H1 (cell line): Measurements from ENCODE around the gene AFF4. TPM values are rescaled to one million over a fixed set of nuclear protein-coding genes. Genes with fewer than 3 reads are reported as not detected.

Experiments
- CTCF ChIA-PET: fragments of 300-600 bp; sonication (Branson Sonifier 250); formaldehyde crosslinking; loops from one replicate; lab custom pipeline; 2021; ENCODE audit not compliant: partially characterized antibody; lab: Charles Lee
- POLR2A ChIA-PET: fragments of 300-600 bp; sonication (Branson Sonifier 250); formaldehyde crosslinking; loops from one replicate; lab custom pipeline; 2021; ENCODE audit warnings: inconsistent platforms; ENCODE audit not compliant: partially characterized antibody; lab: Charles Lee
- DNase-seq, 2 experiments: peaks; one replicate each; pipeline versions ENCODE4 v3.0.0 to v3.0.0-alpha.2; 2010 to 2022; ENCODE audit warnings: low spot score in 2 of 2, low read depth in 1 of 2, mixed read lengths in 1 of 2
- FAIRE-seq: peaks from 2 replicates; lab custom pipeline; 2011; peaks lifted over from hg19 to GRCh38; lab: Jason Lieb, UNC
- H2AFZ ChIP-seq: 2 replicates; pipeline ENCODE4 v1.8.1; 2012; ENCODE audit warnings: low read length, inconsistent platforms
- H2AK5ac ChIP-seq: 2 replicates; pipeline ENCODE4 v1.6.1; 2013; ENCODE audit warnings: low read depth, low read length
- H2BK120ac ChIP-seq: replicated peaks from 2 replicates; pipeline ENCODE3; 2013; ENCODE audit warnings: low read depth, low read length, inconsistent platforms
- H2BK12ac ChIP-seq: 2 replicates; pipeline ENCODE4 v1.6.1; 2013; ENCODE audit warnings: low read depth, low read length
- H2BK15ac ChIP-seq: 2 replicates; pipeline ENCODE4 v1.6.1; 2013; ENCODE audit warnings: low read length
- H2BK20ac ChIP-seq: 2 replicates; pipeline ENCODE4 v1.6.1; 2013; ENCODE audit warnings: low read length
- H2BK5ac ChIP-seq: 2 replicates; pipeline ENCODE4 v1.6.1; 2013; ENCODE audit warnings: low read depth, low read length
- H3K14ac ChIP-seq: 2 replicates; pipeline ENCODE4 v1.6.1; 2013; ENCODE audit warnings: inconsistent platforms; ENCODE audit not compliant: insufficient read length
- H3K18ac ChIP-seq: 2 replicates; pipeline ENCODE4 v1.6.1; 2013; ENCODE audit warnings: low read length; ENCODE audit errors: extremely low read depth
- H3K23ac ChIP-seq: 2 replicates; pipeline ENCODE4 v1.6.1; 2013; ENCODE audit warnings: inconsistent platforms; ENCODE audit not compliant: insufficient read length
- H3K23me2 ChIP-seq: 2 replicates; pipeline ENCODE4 v1.6.1; 2013; ENCODE audit warnings: low read depth, low read length
- H3K27ac ChIP-seq: 2 replicates; pipeline ENCODE4 v1.6.1; 2011; ENCODE audit warnings: low read depth, low read length, inconsistent platforms
- H3K27me3 ChIP-seq, 4 experiments: replicated peaks in 1 of 4; 1 replicate in 1 of 4; 2 replicates in 3 of 4; pipeline versions ENCODE4 v1.6.1 to v1.8.1; 2011 to 2013; ENCODE audit warnings: low read length in 3 of 4, mild to moderate bottlenecking in 3 of 4, inconsistent platforms in 2 of 4, mixed read lengths in 2 of 4, moderate library complexity in 1 of 4; ENCODE audit not compliant: control insufficient read depth in 3 of 4, insufficient read depth in 3 of 4; ENCODE audit errors: extremely low read depth in 1 of 4
- H3K36me3 ChIP-seq, 4 experiments: 2 replicates each; pipeline versions ENCODE4 v1.6.1 to v1.8.1; 2011 to 2013; ENCODE audit warnings: mild to moderate bottlenecking in 4 of 4, low read length in 3 of 4, moderate library complexity in 2 of 4, control low read depth in 1 of 4, inconsistent platforms in 1 of 4; ENCODE audit not compliant: insufficient read depth in 4 of 4, control insufficient read depth in 2 of 4
- H3K4ac ChIP-seq: replicated peaks from 2 replicates; pipeline ENCODE3; 2013; ENCODE audit warnings: low read length, low read depth, mixed read lengths, inconsistent platforms; ENCODE audit not compliant: insufficient read length
- H3K4me1 ChIP-seq, 4 experiments: replicated peaks in 1 of 4; 1 replicate in 1 of 4; 2 replicates in 3 of 4; pipeline versions ENCODE4 v1.6.1 to v1.8.1; 2011 to 2013; ENCODE audit warnings: low read length in 3 of 4, inconsistent platforms in 2 of 4, mixed read lengths in 1 of 4; ENCODE audit not compliant: insufficient read depth in 4 of 4, control insufficient read depth in 3 of 4
- H3K4me2 ChIP-seq, 2 experiments: 2 replicates each; pipeline versions ENCODE4 v1.6.1 to v1.8.1; 2011 to 2013; ENCODE audit warnings: low read depth in 2 of 2, low read length in 2 of 2, control low read depth in 1 of 2, inconsistent platforms in 1 of 2, mild to moderate bottlenecking in 1 of 2; ENCODE audit not compliant: insufficient read depth in 1 of 2
- H3K4me3 ChIP-seq, 4 experiments: fragments of 200-600, 300-600 bp in 1 of 4; sonication (generic), shearing (Covaris generic), sonication (Bioruptor Twin) in 1 of 4; 2 replicates each; pipeline versions ENCODE4 v1.5.1 to v1.8.1; 2011 to 2016; ENCODE audit warnings: low read length in 4 of 4, low read depth in 3 of 4, control low read depth in 2 of 4, inconsistent platforms in 2 of 4, mild to moderate bottlenecking in 2 of 4, mixed read lengths in 1 of 4, moderate library complexity in 1 of 4; ENCODE audit not compliant: insufficient read depth in 2 of 4; ENCODE audit errors: extremely low read depth in 1 of 4
- H3K56ac ChIP-seq: replicated peaks from 2 replicates; pipeline ENCODE3; 2013; ENCODE audit warnings: low read depth, mild to moderate bottlenecking, mixed read lengths, low read length, inconsistent platforms; ENCODE audit not compliant: insufficient read length
- H3K79me1 ChIP-seq: 2 replicates; pipeline ENCODE4 v1.6.1; 2013; ENCODE audit warnings: low read depth, low read length, control low read depth
- H3K79me2 ChIP-seq, 2 experiments: 2 replicates each; pipeline versions ENCODE4 v1.6.1 to v1.8.1; 2012 to 2013; ENCODE audit warnings: low read length in 2 of 2, mild to moderate bottlenecking in 2 of 2, inconsistent platforms in 1 of 2; ENCODE audit not compliant: insufficient read depth in 2 of 2, control insufficient read depth in 1 of 2
- H3K9ac ChIP-seq, 4 experiments: replicated peaks in 1 of 4; 1 replicate in 1 of 4; 2 replicates in 3 of 4; pipeline versions ENCODE4 v1.6.1 to v1.8.1; 2011 to 2013; ENCODE audit warnings: low read depth in 3 of 4, low read length in 3 of 4, control low read depth in 2 of 4, mild to moderate bottlenecking in 2 of 4, moderate library complexity in 2 of 4, inconsistent platforms in 1 of 4; ENCODE audit errors: extremely low read depth in 1 of 4
- H3K9me3 ChIP-seq, 2 experiments: 2 replicates each; pipeline versions ENCODE4 v1.6.1 to v1.8.1; 2012 to 2013; ENCODE audit warnings: mild to moderate bottlenecking in 2 of 2, moderate library complexity in 2 of 2, control low read depth in 1 of 2, inconsistent platforms in 1 of 2, low read depth in 1 of 2, low read length in 1 of 2, mixed read lengths in 1 of 2; ENCODE audit not compliant: insufficient read depth in 2 of 2
- H4K20me1 ChIP-seq, 2 experiments: replicated peaks in 1 of 2; 2 replicates each; pipeline versions ENCODE3 to v1.8.1; 2011 to 2013; ENCODE audit warnings: inconsistent platforms in 2 of 2, low read length in 2 of 2, mild to moderate bottlenecking in 1 of 2; ENCODE audit not compliant: insufficient read depth in 2 of 2, control insufficient read depth in 1 of 2
- H4K5ac ChIP-seq: 2 replicates; pipeline ENCODE4 v1.6.1; 2013; ENCODE audit warnings: low read length, low read depth, mixed read lengths, inconsistent platforms; ENCODE audit not compliant: insufficient read length
- H4K8ac ChIP-seq: 2 replicates; pipeline ENCODE4 v1.8.0; 2013; ENCODE audit warnings: mild to moderate bottlenecking, moderate library complexity, low read length, inconsistent platforms; ENCODE audit not compliant: insufficient read depth; ENCODE audit errors: extremely low read depth
- H4K91ac ChIP-seq: replicated peaks from 2 replicates; pipeline ENCODE3; 2013; ENCODE audit warnings: low read length, mixed read lengths, inconsistent platforms; ENCODE audit not compliant: insufficient read length
- ASH2L ChIP-seq: fragments of 200-600, 300-600 bp; sonication (generic); IDR thresholded peaks from one replicate; pipeline ENCODE4 v1.7.1; 2017; ENCODE audit warnings: low read length
- CBX8 ChIP-seq: fragments of 300-800, 300-1000 bp; sonication (generic); IDR thresholded peaks from 2 replicates; pipeline ENCODE4 v1.7.1; 2016; ENCODE audit warnings: low read depth, low read length, borderline replicate concordance
- CEBPB ChIP-seq: IDR thresholded peaks from 2 replicates; pipeline ENCODE4 v1.6.1; 2012; ENCODE audit warnings: low read depth, low read length
- CHD2 ChIP-seq: IDR thresholded peaks from 2 replicates; pipeline ENCODE4 v1.6.1; 2012; ENCODE audit warnings: low read length, improper control_type of control experiment
- EGR1 ChIP-seq: IDR thresholded peaks from 2 replicates; pipeline ENCODE4 v1.6.1; 2011; ENCODE audit warnings: low read depth, low read length, borderline replicate concordance
- HDAC6 ChIP-seq: IDR thresholded peaks from one replicate; pipeline ENCODE4 v1.7.1; 2012; ENCODE audit warnings: low read depth, mild to moderate bottlenecking, inconsistent platforms, low read length, moderate library complexity
- KDM1A ChIP-seq: fragments of 200-600, 300-600 bp; sonication (generic); IDR thresholded peaks from 2 replicates; pipeline ENCODE4 v1.7.1; 2016; ENCODE audit warnings: mild to moderate bottlenecking, low read length, borderline replicate concordance
- KDM5A ChIP-seq: fragments of 200-600 bp; IDR thresholded peaks from 2 replicates; pipeline ENCODE4 v1.7.1; 2012; ENCODE audit warnings: mild to moderate bottlenecking, low read length, inconsistent platforms, mixed read lengths
- RNF2 ChIP-seq: fragments of 200-900, 300-1000 bp; sonication (generic); IDR thresholded peaks from 2 replicates; pipeline ENCODE4 v1.7.1; 2016; ENCODE audit warnings: borderline replicate concordance, low read depth, mild to moderate bottlenecking, antibody characterized with exemption, low read length; ENCODE audit not compliant: poor library complexity, severe bottlenecking; ENCODE audit errors: missing control alignments
- RXRA ChIP-seq: IDR thresholded peaks from 2 replicates; pipeline ENCODE4 v1.6.1; 2011; ENCODE audit warnings: low read depth, mild to moderate bottlenecking, low read length, moderate library complexity; ENCODE audit not compliant: insufficient read depth
- SIX5 ChIP-seq: IDR thresholded peaks from 2 replicates; pipeline ENCODE4 v1.6.1; 2011; ENCODE audit warnings: mild to moderate bottlenecking, low read depth, low read length
- WGBS, 2 experiments: shearing (Covaris generic) in 1 of 2; methylation state at CpG; one replicate each; pipeline versions ENCODE4 v1.1.6 to v1.1.7; 2013 to 2015; ENCODE audit warnings: low lambda C conversion rate in 2 of 2, mixed read lengths in 2 of 2, inconsistent platforms in 1 of 2, low coverage in 1 of 2, missing lambda C conversion rate in 1 of 2; ENCODE audit not compliant: insufficient replicate concordance in 2 of 2, insufficient coverage in 1 of 2, insufficient read length in 1 of 2; ENCODE audit errors: extremely low coverage in 1 of 2, missing lambda C conversion rate in 1 of 2; 5-methylcytosine and 5-hydroxymethylcytosine counted together
- polyA plus RNA-seq, 7 experiments: library from polyadenylated mRNA; depleted of rRNA in 3 of 7; stranded (reverse) in 5 of 7; unstranded in 2 of 7; fragments of >200 nt in 5 of 7; fragments of 200-250 nt in 2 of 7; gene quantifications; 1 replicate in 5 of 7; 2 replicates in 1 of 7; 4 replicates in 1 of 7; pipeline versions ENCODE4 v1.2.1 to v1.2.3, GENCODE V29; 2011 to 2013; ENCODE audit warnings: missing spikeins in 2 of 7, mixed read lengths in 2 of 7
- total RNA-seq: library from RNA; stranded (reverse); fragmentation: NEBNext Ultra II Directional; extraction: Animal tissue kit (Norgen Biotek cat#: 25700); gene quantifications from 2 replicates; pipeline ENCODE4 v1.2.1, GENCODE V29; 2021

Gene AFF4
- total and polyA plus RNA-seq, 2 of the 8 experiments (the other 6 are each of a cell fraction or from before 2014, with no cell fraction given): 12.0 to 61.4 TPM

GRCh38 chr5:132867046-132867451, 96.4 kb downstream of the AFF4 start:
- H3K79me2 ChIP-seq: peaks cover 3 to 13% of the 10 kb centered on the region in 2 experiments; a peak in 2 of 4 replicates
- no peak overlapping the region for H4K91ac ChIP-seq
- no peak overlapping the region for H4K5ac ChIP-seq
- no peak overlapping the region for H2BK15ac ChIP-seq
- no peak overlapping the region for H3K18ac ChIP-seq
- no peak overlapping the region for H2BK120ac ChIP-seq
- 6% methylated on average over 13 of the region's 13 CpGs; no CpG with 5 or more reads in 1 of the 2 experiments for WGBS, 2 experiments
- H3K23ac ChIP-seq: no peak overlapping the region
- DNase-seq (no peak), FAIRE-seq (no peak)
- H3K4me2 ChIP-seq: peak overlapping the region; percentile 81 to 85
- H3K4ac ChIP-seq: no peak overlapping the region
- no peak overlapping the region for H2AK5ac ChIP-seq
- peak overlapping the region; percentile 67 for H3K56ac ChIP-seq
- H2BK12ac ChIP-seq: no peak overlapping the region
- peak overlapping the region; percentile 75 to 96 (median 85) for H3K9ac ChIP-seq
- TF ChIP-seq ASH2L: peak; percentile 4
- TF ChIP-seq EGR1: no peak
- TF ChIP-seq KDM5A: 0 out of 2 replicates have a peak, but pooled peaks have one; percentile 39
- TF ChIP-seq KDM1A: no peak
- no peak for TF ChIP-seq CBX8
- no peak for TF ChIP-seq SIX5
- no peak for TF ChIP-seq CHD2
- TF ChIP-seq RXRA: no peak
- no peak for TF ChIP-seq CEBPB
- TF ChIP-seq RNF2: no peak
- no peak for TF ChIP-seq HDAC6
- peak overlapping the region; percentile 98 for H4K8ac ChIP-seq
- peaks cover 3% of the 10 kb centered on the region; the same call in 1 of the 2 replicates for H3K79me1 ChIP-seq
- peaks cover 4 to 7% (median 6%) of the 10 kb centered on the region in 4 experiments; a peak in 5 of 7 replicates for H3K4me1 ChIP-seq
- peaks cover 0 to 2% of the 10 kb centered on the region in 2 experiments for H4K20me1 ChIP-seq
- H3K27me3 ChIP-seq: no peaks in the 10 kb centered on the region
- peaks cover 6 to 27% (median 14%) of the 10 kb centered on the region in 4 experiments; a peak in 6 of 8 replicates for H3K36me3 ChIP-seq
- POLR2A ChIA-PET: interaction anchor here (0.9 to 4.3 kb wide), 14 partner anchors 10 to 573 kb away, joined by 3 to 32 read pairs (median 4); partner anchors contain the start of genes HSPA4, KIF3A and SLC22A4
- H2BK20ac ChIP-seq: no peak overlapping the region
- CTCF ChIA-PET: interaction anchor here (1.6 to 32.2 kb wide), 5 partner anchors 12 to 60 kb away, joined by 3 to 465 read pairs (median 7); partner anchors contain the start of gene SHROOM1
- H2BK5ac ChIP-seq: peak overlapping the region; percentile 77; the same call in 1 of the 2 replicates
- peak overlapping the region; percentile 93 for H3K27ac ChIP-seq
- H3K23me2 ChIP-seq: peaks cover 6% of the 10 kb centered on the region
- no peaks in the 10 kb centered on the region for H3K9me3 ChIP-seq
- no peak overlapping the region for H2AFZ ChIP-seq
- peak overlapping the region; percentile 80 to 99 (median 88) for H3K4me3 ChIP-seq
- H3K14ac ChIP-seq: no peak overlapping the region
